Activated T-cell treated with anti-CD3 and anti-CD28 coated beads, Interleukin-2, amount 50 U/mL, for 4 hours (primary cell): ENCODE measurements around the gene PDZD8. TPM values are rescaled to one million over a fixed set of nuclear protein-coding genes. Genes with fewer than 3 reads are reported as not detected.
A peak's percentile ranks its signal among the peaks of the same experiment; 100 is the strongest.

ENCODE experiments used
- ATAC-seq, 2 donors: fragments of 200-7000 bp; cut with Tn5 transposase; one replicate each; pipeline ENCODE4 v1.10.0; 2021
- DNase-seq: peaks from one replicate; pipeline ENCODE4 v3.0.0-alpha.2; 2020
- H3K27me3 Mint-ChIP-seq: one replicate; pipeline ENCODE4 v1.8.0; 2021; ENCODE audit warnings: low read depth, mixed read lengths
- H3K36me3 Mint-ChIP-seq: one replicate; pipeline ENCODE4 v1.8.0; 2022; ENCODE audit warnings: mixed read lengths; ENCODE audit not compliant: insufficient read depth
- H3K4me1 Mint-ChIP-seq: one replicate; pipeline ENCODE4 v1.8.0; 2021; ENCODE audit warnings: low read depth, mixed read lengths
- H3K4me3 Mint-ChIP-seq: one replicate; pipeline ENCODE4 v1.8.0; 2021; ENCODE audit warnings: mild to moderate bottlenecking, moderate library complexity, mixed read lengths
- H3K9me3 Mint-ChIP-seq: one replicate; pipeline ENCODE4 v1.8.0; 2021; ENCODE audit warnings: mixed read lengths
- total RNA-seq, 3 donors: library from RNA; stranded (reverse); gene quantifications; one replicate each; pipeline ENCODE4 v1.2.1, GENCODE V29; 2021

Gene PDZD8
- total RNA-seq, result 10 to 100 TPM; 22.7 to 27.5 (median 25.4) TPM

- ATAC-seq, result peak; percentile 89 to 90
- H3K27me3 Mint-ChIP-seq, result peaks cover 18% of the 10 kb centered on the region
- H3K36me3 Mint-ChIP-seq, result peaks cover 1% of the 10 kb centered on the region
- H3K4me1 Mint-ChIP-seq, result peaks cover 27% of the 10 kb centered on the region
- DNase-seq, result peak; percentile 91
- peak within 1 kb of the TSS; percentile 94 for H3K4me3 Mint-ChIP-seq
- H3K9me3 Mint-ChIP-seq, result no peaks in the 10 kb centered on the region
These were observed at the start of gene PDZD8 for GRCh38 chr10:117375360-117376178. TSS of gene PDZD8 (minus strand) at chr10:117375440. CDS start at chr10:117375227, 213 bp downstream.

DNA sequence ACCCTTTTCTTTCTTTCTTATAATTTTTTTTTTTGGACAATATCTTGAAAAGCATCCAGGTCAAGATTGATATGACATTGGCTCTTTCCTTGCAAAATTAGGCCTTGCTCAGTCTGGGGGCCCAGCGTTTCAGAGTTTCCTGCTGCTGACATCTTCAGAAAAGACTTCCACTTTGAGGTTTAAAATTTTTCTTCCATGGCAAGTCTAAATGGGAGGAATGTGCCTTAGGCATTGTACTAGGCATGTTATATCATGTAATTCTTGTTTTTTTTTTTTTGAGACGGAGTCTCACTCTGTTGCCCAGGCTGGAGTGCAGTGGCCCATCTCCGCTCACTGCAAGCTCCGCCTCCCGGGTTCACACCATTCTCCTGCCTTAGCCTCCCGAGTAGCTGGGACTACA lies 48.9 kb upstream of the PDZD8 start:
- H3K9me3 Mint-ChIP-seq, result peaks cover 3% of the 10 kb centered on the region
- no peaks in the 10 kb centered on the region for H3K27me3 Mint-ChIP-seq
- no peak for DNase-seq
- H3K4me3 Mint-ChIP-seq, result no peak overlapping the region
- no peak for ATAC-seq
- no peaks in the 10 kb centered on the region for H3K36me3 Mint-ChIP-seq
- H3K4me1 Mint-ChIP-seq, result no peaks in the 10 kb centered on the region

DNA sequence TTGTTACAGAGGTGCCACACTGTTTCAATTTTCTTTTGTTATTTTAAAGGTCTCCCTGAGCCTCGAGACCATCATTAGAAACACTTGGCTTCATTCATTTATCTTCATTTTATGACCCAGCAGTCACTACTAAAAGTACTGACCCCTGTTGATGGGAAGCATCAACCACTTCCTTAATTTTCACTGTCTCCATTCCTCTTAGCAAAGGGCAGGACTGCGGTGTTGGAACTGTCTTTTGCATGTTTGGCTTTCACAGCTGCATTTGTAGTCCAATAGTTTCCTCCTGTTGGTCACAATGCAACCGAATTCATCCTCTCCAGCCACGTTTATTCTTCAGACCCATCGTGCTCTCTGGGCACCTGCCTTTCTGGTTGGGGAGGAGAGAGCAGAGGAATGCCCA lies 46.7 kb upstream of the PDZD8 start:
- Mint-ChIP-seq H3K4me1 (no peaks in the 10 kb centered on the region), H3K27me3 (no peaks in the 10 kb centered on the region), H3K4me3 (no peak overlapping the region), H3K9me3 (peaks cover 3% of the 10 kb centered on the region), H3K36me3 (no peaks in the 10 kb centered on the region)
- ATAC-seq, result no peak
- no peak for DNase-seq

DNA sequence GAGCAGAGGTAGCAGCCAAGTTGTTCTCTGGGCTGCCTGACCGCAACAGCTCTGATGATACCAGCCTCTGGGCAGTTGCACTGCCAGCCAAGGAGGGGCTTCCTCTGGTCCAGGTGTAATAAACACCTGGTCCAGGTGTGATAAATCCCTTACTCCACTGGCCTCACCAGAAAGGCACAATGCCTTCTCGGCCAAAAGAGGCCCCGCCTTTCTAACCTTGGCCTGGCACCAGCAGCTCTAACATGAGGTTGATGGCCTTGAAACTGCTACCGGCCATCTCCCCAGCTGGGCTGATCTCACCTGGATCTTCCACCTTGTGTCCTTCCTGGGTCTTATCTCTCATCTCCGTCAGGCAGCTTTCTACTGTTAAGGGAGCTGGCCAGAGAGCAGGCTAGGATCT lies 45.5 kb upstream of the PDZD8 start:
- Mint-ChIP-seq H3K9me3 (peaks cover 3% of the 10 kb centered on the region), H3K27me3 (no peaks in the 10 kb centered on the region), H3K36me3 (no peaks in the 10 kb centered on the region), H3K4me3 (no peak overlapping the region), H3K4me1 (no peaks in the 10 kb centered on the region)
- ATAC-seq (no peak), DNase-seq (no peak)

DNA sequence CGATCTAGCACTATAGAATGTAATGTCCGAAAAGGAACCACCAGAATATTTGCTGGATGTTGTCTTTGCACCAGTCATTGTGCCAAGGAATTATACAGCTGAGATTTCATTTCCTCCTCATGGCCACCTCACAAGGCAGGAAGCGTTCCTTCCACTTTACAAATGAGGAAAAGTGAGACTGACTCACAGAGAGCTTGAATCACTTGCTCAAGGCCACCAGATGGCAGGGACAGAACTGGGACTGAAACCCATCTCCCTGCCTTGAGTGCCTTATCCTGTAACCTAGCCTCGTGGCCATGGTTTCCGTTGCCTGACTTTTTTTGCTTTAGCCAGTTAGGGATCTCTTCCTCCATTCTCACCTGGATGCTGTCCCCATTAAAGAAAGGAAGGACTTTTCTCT lies 44.7 kb upstream of the PDZD8 start:
- peaks cover 2% of the 10 kb centered on the region for H3K27me3 Mint-ChIP-seq
- no peak overlapping the region for H3K4me3 Mint-ChIP-seq
- no peak for DNase-seq
- H3K9me3 Mint-ChIP-seq, result peaks cover 3% of the 10 kb centered on the region
- H3K36me3 Mint-ChIP-seq, result no peaks in the 10 kb centered on the region
- no peaks in the 10 kb centered on the region for H3K4me1 Mint-ChIP-seq
- ATAC-seq, result no peak

- no peak overlapping the region for H3K4me3 Mint-ChIP-seq
- no peaks in the 10 kb centered on the region for H3K4me1 Mint-ChIP-seq
- H3K9me3 Mint-ChIP-seq, result peaks cover 3% of the 10 kb centered on the region
- DNase-seq, result no peak
- ATAC-seq, result no peak
- no peaks in the 10 kb centered on the region for H3K36me3 Mint-ChIP-seq
- H3K27me3 Mint-ChIP-seq, result peaks cover 4% of the 10 kb centered on the region
These were observed 43.9 kb upstream of the PDZD8 start for GRCh38 chr10:117419159-117419558.

- H3K4me3 Mint-ChIP-seq, result no peak overlapping the region
- no peak for ATAC-seq
- no peak for DNase-seq
- H3K27me3 Mint-ChIP-seq, result peaks cover 8% of the 10 kb centered on the region
- H3K9me3 Mint-ChIP-seq, result peaks cover 3% of the 10 kb centered on the region
- no peaks in the 10 kb centered on the region for H3K4me1 Mint-ChIP-seq
- H3K36me3 Mint-ChIP-seq, result no peaks in the 10 kb centered on the region
These were observed 42.9 kb upstream of the PDZD8 start for GRCh38 chr10:117418121-117418520.

- no peak for ATAC-seq
- no peak for DNase-seq
- H3K4me1 Mint-ChIP-seq, result no peaks in the 10 kb centered on the region
- peaks cover 3% of the 10 kb centered on the region for H3K9me3 Mint-ChIP-seq
- no peak overlapping the region for H3K4me3 Mint-ChIP-seq
- no peaks in the 10 kb centered on the region for H3K36me3 Mint-ChIP-seq
- peaks cover 14% of the 10 kb centered on the region for H3K27me3 Mint-ChIP-seq
These were observed 42.0 kb upstream of the PDZD8 start for GRCh38 chr10:117417196-117417595.

- ATAC-seq (no peak), DNase-seq (no peak)
- Mint-ChIP-seq H3K9me3 (no peaks in the 10 kb centered on the region), H3K4me3 (no peak overlapping the region), H3K36me3 (no peaks in the 10 kb centered on the region), H3K4me1 (no peaks in the 10 kb centered on the region), H3K27me3 (peaks cover 15% of the 10 kb centered on the region)
These were observed 38.8 kb upstream of the PDZD8 start for GRCh38 chr10:117413928-117414618.

DNA sequence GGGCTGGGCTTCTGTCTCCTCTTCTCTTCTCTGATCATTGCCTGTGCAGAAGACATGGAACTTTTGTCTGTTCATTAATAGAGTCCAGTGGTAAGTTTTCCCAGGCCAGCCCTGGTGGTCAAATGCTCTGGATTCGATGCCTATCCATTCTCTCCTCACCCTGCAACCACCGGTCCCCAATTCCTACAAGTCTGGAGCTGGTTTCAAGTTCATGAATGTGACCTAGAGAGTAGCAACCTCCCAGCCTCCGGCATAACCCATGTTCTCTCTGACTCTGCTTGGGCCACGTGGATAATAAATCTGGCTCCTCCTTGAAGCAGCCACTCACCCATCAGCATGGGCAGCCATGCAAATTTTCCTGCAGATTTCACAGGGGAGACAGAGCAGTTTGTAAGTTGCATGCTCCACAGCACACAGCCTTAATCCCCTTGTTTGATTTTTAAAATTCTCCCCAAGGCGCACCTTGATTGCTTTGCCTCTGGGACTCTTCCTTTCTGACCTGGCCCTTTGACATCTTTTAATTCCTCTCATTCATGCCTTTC lies 37.3 kb upstream of the PDZD8 start:
- no peak for ATAC-seq
- no peaks in the 10 kb centered on the region for H3K4me1 Mint-ChIP-seq

GRCh38 chr10:117411479-117412399 lies 36.5 kb upstream of the PDZD8 start:
- no peak for ATAC-seq
- Mint-ChIP-seq H3K4me1 (no peaks in the 10 kb centered on the region), H3K4me3 (no peak overlapping the region), H3K36me3 (no peaks in the 10 kb centered on the region), H3K9me3 (no peaks in the 10 kb centered on the region), H3K27me3 (peaks cover 15% of the 10 kb centered on the region)
- DNase-seq, result no peak

More for the DNA sequence above, 37.3 kb upstream of the PDZD8 start:
- peaks cover 15% of the 10 kb centered on the region for H3K27me3 Mint-ChIP-seq
- H3K36me3 Mint-ChIP-seq, result no peaks in the 10 kb centered on the region
- H3K9me3 Mint-ChIP-seq, result no peaks in the 10 kb centered on the region
- no peak for DNase-seq
- no peak overlapping the region for H3K4me3 Mint-ChIP-seq

- ATAC-seq (no peak), DNase-seq (no peak)
- Mint-ChIP-seq H3K4me1 (no peaks in the 10 kb centered on the region), H3K36me3 (no peaks in the 10 kb centered on the region), H3K9me3 (no peaks in the 10 kb centered on the region), H3K4me3 (no peak overlapping the region), H3K27me3 (peaks cover 19% of the 10 kb centered on the region)
These were observed 35.3 kb upstream of the PDZD8 start for GRCh38 chr10:117410557-117410956.

DNA sequence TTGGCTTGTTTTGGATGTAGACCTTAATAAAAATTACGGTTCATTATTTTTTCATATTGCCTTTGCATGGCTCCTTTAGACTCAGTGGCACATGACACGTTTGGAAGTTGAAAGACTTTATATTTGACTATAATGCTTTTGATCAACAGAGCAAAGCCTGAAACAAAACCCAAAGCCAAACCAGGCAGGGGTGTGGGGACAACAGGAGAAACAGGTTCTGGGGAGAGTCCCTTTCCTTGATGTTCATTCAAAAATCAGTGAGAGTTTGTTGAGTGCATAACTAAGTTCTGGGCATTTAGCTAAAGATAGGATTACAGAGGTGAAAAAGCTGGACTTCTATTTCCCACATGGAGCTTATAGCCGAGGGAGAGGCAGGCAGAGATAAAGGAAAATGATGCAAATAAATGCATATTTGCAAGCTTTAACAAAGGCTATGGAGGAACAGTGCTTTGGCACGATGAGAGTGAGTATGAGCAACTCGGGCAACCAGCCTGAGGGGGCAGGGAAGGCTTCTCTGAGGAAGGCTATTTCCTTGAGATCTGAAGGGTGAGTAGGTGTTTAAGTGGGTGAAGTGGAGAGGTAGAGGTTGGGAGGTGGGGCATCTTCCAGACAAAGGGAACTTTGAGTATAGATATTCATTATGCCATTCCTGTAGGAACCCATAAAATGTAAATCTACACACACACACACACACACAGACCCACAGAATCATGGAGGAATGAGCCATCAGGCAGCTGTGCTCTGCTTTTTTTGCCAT lies 34.5 kb upstream of the PDZD8 start:
- Mint-ChIP-seq H3K4me1 (no peaks in the 10 kb centered on the region), H3K36me3 (no peaks in the 10 kb centered on the region), H3K9me3 (no peaks in the 10 kb centered on the region), H3K27me3 (peaks cover 16% of the 10 kb centered on the region), H3K4me3 (no peak overlapping the region)
- DNase-seq (no peak), ATAC-seq (no peak)
